GM15510 (cell line): ENCODE measurements around the gene KLK3.

Experiments used
- POLR2A ChIP-seq: IDR thresholded peaks from 3 replicates; pipeline ENCODE4 v1.6.1; 2011; ENCODE audit warnings: borderline replicate concordance; ENCODE audit not compliant: insufficient read length; ENCODE audit errors: extremely low read depth

The KLK3 gene

GRCh38 chr19:50826492-50827240 is 28.0 kb upstream of the KLK3 start:
- no peak for TF ChIP-seq POLR2A

GRCh38 chr19:50827476-50827875 is 27.2 kb upstream of the KLK3 start:
- TF ChIP-seq POLR2A = no peak

- no peak for TF ChIP-seq POLR2A
Observed at GRCh38 chr19:50829801-50830200, 24.9 kb upstream of the KLK3 start.

GRCh38 chr19:50830266-50831025 is 24.3 kb upstream of the KLK3 start:
- no peak for TF ChIP-seq POLR2A

- no peak for TF ChIP-seq POLR2A
Observed at GRCh38 chr19:50831026-50831396, 23.7 kb upstream of the KLK3 start.

GRCh38 chr19:50832666-50833065 is 22.0 kb upstream of the KLK3 start:
- TF ChIP-seq POLR2A = no peak

GRCh38 chr19:50833117-50833801 is 21.5 kb upstream of the KLK3 start, which contains the start of gene KLK15:
TSS of gene KLK15 (minus strand) at chr19:50833574. CDS start at chr19:50831492, 2,082 bp downstream.
- no peak for TF ChIP-seq POLR2A

- TF ChIP-seq POLR2A = no peak
Observed at GRCh38 chr19:50833802-50834167, 20.9 kb upstream of the KLK3 start.

GRCh38 chr19:50835103-50835784 is 19.5 kb upstream of the KLK3 start:
- no peak for TF ChIP-seq POLR2A

GRCh38 chr19:50835785-50836542 is 18.8 kb upstream of the KLK3 start:
- TF ChIP-seq POLR2A = peak; percentile 88

GRCh38 chr19:50836543-50837195 is 18.0 kb upstream of the KLK3 start:
- no peak for TF ChIP-seq POLR2A

GRCh38 chr19:50837300-50837699 is 17.4 kb upstream of the KLK3 start:
- TF ChIP-seq POLR2A = no peak

- no peak for TF ChIP-seq POLR2A
Observed at GRCh38 chr19:50838239-50838638, 16.5 kb upstream of the KLK3 start.
